ENCODE data around the gene RNASEH2C. TPM values are rescaled to one million over a fixed set of nuclear protein-coding genes. Genes with fewer than 3 reads are reported as not detected.
"Not testable (repeated sequence)": the region's sequence is repeated elsewhere in the genome, so short reads cannot be mapped to it uniquely, and the experiment has no call there.

Gene RNASEH2C
- 10 to 100 TPM; 95.6 to 97.8 TPM for total RNA-seq

- DNase-seq = peak; percentile 88
- peak within 1 kb of the TSS; percentile 84 for H3K27ac Mint-ChIP-seq
- intact Hi-C loops (cut with micrococcal nuclease) = loop anchor here (1.0 kb wide), 1 partner anchor 8 kb away; the partner anchor contains the start of gene KAT5
- no peaks in the 10 kb centered on the region for H3K9me3 Mint-ChIP-seq
- peaks cover 27% of the 10 kb centered on the region for H3K36me3 Mint-ChIP-seq (ENCODE audit: low read depth)
- H3K4me1 Mint-ChIP-seq (ENCODE audit: low read depth) = peaks cover 25% of the 10 kb centered on the region
- H3K4me3 Mint-ChIP-seq = peak within 1 kb of the TSS; percentile 95
- H3K27me3 Mint-ChIP-seq (ENCODE audit: low read depth) = no peaks in the 10 kb centered on the region
- CTCF ChIA-PET = interaction anchor here (0.9 to 2.2 kb wide), 8 partner anchors 9 to 109 kb away, joined by 3 to 12 read pairs (median 6); partner anchors contain the start of gene KAT5
These were observed at the start of gene RNASEH2C for GRCh38 chr11:65720211-65720934. Gene RNASEH2C, minus strand, starts transcription at chr11:65720798. Its CDS starts 40 bp downstream, at chr11:65720758.

- H3K4me3 Mint-ChIP-seq; H3K9me3 Mint-ChIP-seq; H3K4me1 Mint-ChIP-seq (ENCODE audit: low read depth); DNase-seq; H3K36me3 Mint-ChIP-seq (ENCODE audit: low read depth); H3K27me3 Mint-ChIP-seq (ENCODE audit: low read depth); intact Hi-C loops (cut with micrococcal nuclease); H3K27ac Mint-ChIP-seq: not testable (repeated sequence)
- CTCF ChIA-PET = interaction anchor here (1.4 kb wide), 1 partner anchor 56 kb away, joined by 3 read pairs; the partner anchor contains the start of gene KAT5
These were observed 47.2 kb upstream of the RNASEH2C start for GRCh38 chr11:65767806-65768205.

- Mint-ChIP-seq H3K4me1 (ENCODE audit: low read depth) (peaks cover 4% of the 10 kb centered on the region), H3K9me3 (no peaks in the 10 kb centered on the region), H3K4me3 (no peak overlapping the region), H3K36me3 (ENCODE audit: low read depth) (no peaks in the 10 kb centered on the region), H3K27ac (no peak overlapping the region), H3K27me3 (ENCODE audit: low read depth) (no peaks in the 10 kb centered on the region)
- intact Hi-C loops (cut with micrococcal nuclease) = no loop called here
- CTCF ChIA-PET = interaction anchor here (1.0 to 1.4 kb wide), 2 partner anchors 12 to 56 kb away, joined by 3 read pairs; partner anchors contain the start of gene KAT5
- DNase-seq = no peak
These were observed 46.8 kb upstream of the RNASEH2C start for GRCh38 chr11:65767406-65767805.

GRCh38 chr11:65766535-65766934 lies 45.9 kb upstream of the RNASEH2C start:
- Mint-ChIP-seq H3K27me3 (ENCODE audit: low read depth) (no peaks in the 10 kb centered on the region), H3K36me3 (ENCODE audit: low read depth) (no peaks in the 10 kb centered on the region), H3K9me3 (no peaks in the 10 kb centered on the region), H3K27ac (no peak overlapping the region), H3K4me3 (no peak overlapping the region), H3K4me1 (ENCODE audit: low read depth) (peaks cover 4% of the 10 kb centered on the region)
- no peak for DNase-seq
- intact Hi-C loops (cut with micrococcal nuclease) = no loop called here
- CTCF ChIA-PET = interaction anchor here (1.0 to 1.4 kb wide), 2 partner anchors 13 to 55 kb away, joined by 3 read pairs; partner anchors contain the start of gene KAT5

- H3K27ac Mint-ChIP-seq = no peak overlapping the region
- intact Hi-C loops (cut with micrococcal nuclease) = no loop called here
These were observed 43.8 kb upstream of the RNASEH2C start for GRCh38 chr11:65764434-65764833.

GRCh38 chr11:65762816-65763215 lies 42.2 kb upstream of the RNASEH2C start:
- H3K36me3 Mint-ChIP-seq (ENCODE audit: low read depth); H3K9me3 Mint-ChIP-seq; CTCF ChIA-PET; intact Hi-C loops (cut with micrococcal nuclease); H3K4me3 Mint-ChIP-seq; H3K27ac Mint-ChIP-seq; H3K4me1 Mint-ChIP-seq (ENCODE audit: low read depth); H3K27me3 Mint-ChIP-seq (ENCODE audit: low read depth); DNase-seq: not testable (repeated sequence)

More at GRCh38 chr11:65764434-65764833, 43.8 kb upstream of the RNASEH2C start:
- Mint-ChIP-seq H3K9me3 (no peaks in the 10 kb centered on the region), H3K36me3 (ENCODE audit: low read depth) (no peaks in the 10 kb centered on the region), H3K27me3 (ENCODE audit: low read depth) (no peaks in the 10 kb centered on the region), H3K4me1 (ENCODE audit: low read depth) (no peaks in the 10 kb centered on the region), H3K4me3 (no peak overlapping the region)
- CTCF ChIA-PET = interaction anchor here (0.6 to 2.0 kb wide), 3 partner anchors 16 to 53 kb away, joined by 4 to 5 read pairs (median 5); no protein-coding TSS in a partner anchor
- DNase-seq = no peak

GRCh38 chr11:65762169-65762568 lies 41.6 kb upstream of the RNASEH2C start:
- H3K4me3 Mint-ChIP-seq; intact Hi-C loops (cut with micrococcal nuclease); H3K27ac Mint-ChIP-seq; H3K9me3 Mint-ChIP-seq; DNase-seq; H3K36me3 Mint-ChIP-seq (ENCODE audit: low read depth); H3K27me3 Mint-ChIP-seq (ENCODE audit: low read depth); H3K4me1 Mint-ChIP-seq (ENCODE audit: low read depth): not testable (repeated sequence)
- CTCF ChIA-PET = interaction anchor here (3.7 kb wide), 1 partner anchor 18 kb away, joined by 15 read pairs; the partner anchor contains the start of gene AP5B1

- no peak overlapping the region for H3K4me3 Mint-ChIP-seq
- no peaks in the 10 kb centered on the region for H3K9me3 Mint-ChIP-seq
These were observed 24.5 kb upstream of the RNASEH2C start for GRCh38 chr11:65745049-65745448.

GRCh38 chr11:65744699-65745042 lies 24.1 kb upstream of the RNASEH2C start:
- no peaks in the 10 kb centered on the region for H3K4me1 Mint-ChIP-seq (ENCODE audit: low read depth)
- CTCF ChIA-PET = interaction anchor here (0.6 to 1.6 kb wide), 6 partner anchors 28 to 82 kb away, joined by 3 to 5 read pairs (median 4); no protein-coding TSS in a partner anchor
- H3K36me3 Mint-ChIP-seq (ENCODE audit: low read depth) = no peaks in the 10 kb centered on the region
- peaks cover 4% of the 10 kb centered on the region for H3K27me3 Mint-ChIP-seq (ENCODE audit: low read depth)
- no peaks in the 10 kb centered on the region for H3K9me3 Mint-ChIP-seq
- H3K27ac Mint-ChIP-seq = no peak overlapping the region
- DNase-seq = no peak
- intact Hi-C loops (cut with micrococcal nuclease) = no loop called here
- no peak overlapping the region for H3K4me3 Mint-ChIP-seq

More at GRCh38 chr11:65745049-65745448, 24.5 kb upstream of the RNASEH2C start:
- Mint-ChIP-seq H3K27ac (no peak overlapping the region), H3K36me3 (ENCODE audit: low read depth) (no peaks in the 10 kb centered on the region), H3K27me3 (ENCODE audit: low read depth) (peaks cover 4% of the 10 kb centered on the region), H3K4me1 (ENCODE audit: low read depth) (no peaks in the 10 kb centered on the region)
- CTCF ChIA-PET = interaction anchor here (0.9 to 1.6 kb wide), 5 partner anchors 28 to 82 kb away, joined by 4 to 5 read pairs (median 5); no protein-coding TSS in a partner anchor
- intact Hi-C loops (cut with micrococcal nuclease) = no loop called here
- DNase-seq = no peak

GRCh38 chr11:65744026-65744698 lies 23.6 kb upstream of the RNASEH2C start:
- H3K27ac Mint-ChIP-seq = no peak overlapping the region
- no peaks in the 10 kb centered on the region for H3K9me3 Mint-ChIP-seq
- no peaks in the 10 kb centered on the region for H3K4me1 Mint-ChIP-seq (ENCODE audit: low read depth)
- H3K27me3 Mint-ChIP-seq (ENCODE audit: low read depth) = peaks cover 4% of the 10 kb centered on the region
- CTCF ChIA-PET = interaction anchor here (0.6 to 1.6 kb wide), 6 partner anchors 29 to 83 kb away, joined by 3 to 5 read pairs (median 4); no protein-coding TSS in a partner anchor
- DNase-seq = peak; percentile 10
- H3K4me3 Mint-ChIP-seq = no peak overlapping the region
- no peaks in the 10 kb centered on the region for H3K36me3 Mint-ChIP-seq (ENCODE audit: low read depth)
- intact Hi-C loops (cut with micrococcal nuclease) = no loop called here

GRCh38 chr11:65743681-65744025 lies 23.1 kb upstream of the RNASEH2C start:
- Mint-ChIP-seq H3K27me3 (ENCODE audit: low read depth) (peaks cover under 1% of the 10 kb centered on the region), H3K4me1 (ENCODE audit: low read depth) (no peaks in the 10 kb centered on the region), H3K36me3 (ENCODE audit: low read depth) (no peaks in the 10 kb centered on the region), H3K27ac (no peak overlapping the region), H3K4me3 (no peak overlapping the region), H3K9me3 (no peaks in the 10 kb centered on the region)
- DNase-seq = no peak
- CTCF ChIA-PET = no interaction called here
- intact Hi-C loops (cut with micrococcal nuclease) = no loop called here

GRCh38 chr11:65742353-65742752 lies 21.8 kb upstream of the RNASEH2C start:
- H3K27me3 Mint-ChIP-seq (ENCODE audit: low read depth) = peaks cover 2% of the 10 kb centered on the region
- intact Hi-C loops (cut with micrococcal nuclease) = no loop called here
- CTCF ChIA-PET = interaction anchor here (1.0 kb wide), 1 partner anchor 98 kb away, joined by 3 read pairs; no protein-coding TSS in a partner anchor
- no peak overlapping the region for H3K27ac Mint-ChIP-seq
- no peak overlapping the region for H3K4me3 Mint-ChIP-seq
- H3K4me1 Mint-ChIP-seq (ENCODE audit: low read depth) = no peaks in the 10 kb centered on the region
- H3K36me3 Mint-ChIP-seq (ENCODE audit: low read depth) = no peaks in the 10 kb centered on the region
- H3K9me3 Mint-ChIP-seq = no peaks in the 10 kb centered on the region
- no peak for DNase-seq

Measured in activated naive CD4-positive, alpha-beta T cell treated with anti-CD3 and anti-CD28 coated beads for 36 hours (primary cell).